HepG2 (cell line): ENCODE results near the gene ZNF155. TPM values are rescaled to one million over a fixed set of nuclear protein-coding genes. Genes with fewer than 3 reads are reported as not detected.

Source experiments
- AHR ChIP-seq: IDR thresholded peaks from 2 replicates; pipeline ENCODE4 v1.6.1; 2018; ENCODE audit warnings: missing genetic modification reagents, missing compliant biosample characterization
- CSRNP2 ChIP-seq: sonication (generic); formaldehyde crosslinking; conservative IDR thresholded peaks from 2 replicates; pipeline ENCODE4 v1.8.0; 2022; ENCODE audit warnings: low read depth, missing genetic modification reagents
- ETV5 ChIP-seq: IDR thresholded peaks from 2 replicates; pipeline ENCODE4 v1.6.1; 2018; ENCODE audit warnings: missing biosample characterization, missing genetic modification reagents, inconsistent platforms, borderline replicate concordance
- HCFC1 ChIP-seq: fragments of 150-350 bp; IDR thresholded peaks from 2 replicates; pipeline ENCODE4 v1.6.1; 2014; ENCODE audit warnings: low read depth, low read length
- HNRNPH1 ChIP-seq: fragments of 200-400 bp; formaldehyde crosslinking; optimal IDR thresholded peaks from 2 replicates; pipeline ENCODE3; 2017; ENCODE audit warnings: mild to moderate bottlenecking, low read depth, low read length
- KAT8 ChIP-seq: IDR thresholded peaks from 2 replicates; pipeline ENCODE4 v1.6.1; 2016; ENCODE audit warnings: missing genetic modification reagents, missing compliant biosample characterization
- KDM2A ChIP-seq: sonication (generic); formaldehyde crosslinking; IDR thresholded peaks from 2 replicates; pipeline ENCODE4 v1.4.0; 2020; ENCODE audit warnings: low read depth, missing genetic modification reagents, borderline replicate concordance
- KDM5A ChIP-seq: fragments of 200-600 bp; sonication (generic); IDR thresholded peaks from 2 replicates; pipeline ENCODE4 v1.7.0; 2018; ENCODE audit warnings: antibody characterized with exemption, mild to moderate bottlenecking, low read length, borderline replicate concordance
- KDM6A ChIP-seq: IDR thresholded peaks from 2 replicates; pipeline ENCODE4 v1.6.1; 2016; ENCODE audit warnings: low read depth
- KLF13 ChIP-seq: sonication (generic); formaldehyde crosslinking; IDR thresholded peaks from 2 replicates; pipeline ENCODE4 v1.4.0; 2020; ENCODE audit warnings: mild to moderate bottlenecking, missing genetic modification reagents
- NFKBIZ ChIP-seq: IDR thresholded peaks from 2 replicates; pipeline ENCODE4 v1.6.1; 2018; ENCODE audit warnings: missing genetic modification reagents, missing compliant biosample characterization
- NR2C2 ChIP-seq: sonication (generic); formaldehyde crosslinking; IDR thresholded peaks from 2 replicates; pipeline ENCODE4 v1.4.0; 2020; ENCODE audit warnings: missing genetic modification reagents, mild to moderate bottlenecking, moderate library complexity, borderline replicate concordance
- SAFB2 ChIP-seq: sonication (generic); formaldehyde crosslinking; IDR thresholded peaks from 2 replicates; pipeline ENCODE4 v1.5.1; 2020; ENCODE audit warnings: missing genetic modification reagents, low read depth, mild to moderate bottlenecking, borderline replicate concordance
- SATB2 ChIP-seq: sonication (generic); formaldehyde crosslinking; IDR thresholded peaks from 2 replicates; pipeline ENCODE4 v1.5.0; 2020; ENCODE audit warnings: missing genetic modification reagents
- TARDBP ChIP-seq: sonication (generic); formaldehyde crosslinking; IDR thresholded peaks from 2 replicates; pipeline ENCODE4 v1.8.0; 2022; ENCODE audit warnings: mild to moderate bottlenecking, missing genetic modification reagents
- ZBTB21 ChIP-seq: sonication (generic); formaldehyde crosslinking; IDR thresholded peaks from 2 replicates; pipeline ENCODE4 v1.4.0; 2020; ENCODE audit warnings: missing genetic modification reagents
- ZFP91 ChIP-seq: sonication (generic); formaldehyde crosslinking; IDR thresholded peaks from 2 replicates; pipeline ENCODE4 v1.9.0; 2022; ENCODE audit warnings: missing genetic modification reagents, mild to moderate bottlenecking, borderline replicate concordance
- ZMYM3 ChIP-seq: sonication (generic); formaldehyde crosslinking; IDR thresholded peaks from 2 replicates; pipeline ENCODE4 v1.5.1; 2020; ENCODE audit warnings: mild to moderate bottlenecking, missing genetic modification reagents
- ZNF24 ChIP-seq: fragments of 450-650 bp; IDR thresholded peaks from 2 replicates; pipeline ENCODE4 v1.6.1; 2017; ENCODE audit warnings: antibody characterized with exemption, mild to moderate bottlenecking
- ZNF326 ChIP-seq: sonication (generic); formaldehyde crosslinking; IDR thresholded peaks from 2 replicates; pipeline ENCODE4 v1.4.0; 2020; ENCODE audit warnings: missing genetic modification reagents, borderline replicate concordance
- ZNF563 ChIP-seq: sonication (generic); formaldehyde crosslinking; IDR thresholded peaks from 2 replicates; pipeline ENCODE4 v1.8.0; 2022; ENCODE audit warnings: mild to moderate bottlenecking, moderate library complexity, missing genetic modification reagents
- ZNF687 ChIP-seq: sonication (generic); formaldehyde crosslinking; IDR thresholded peaks from 2 replicates; pipeline ENCODE4 v1.5.1; 2020; ENCODE audit warnings: mild to moderate bottlenecking, missing genetic modification reagents, moderate library complexity
- ZNF782 ChIP-seq: sonication (generic); formaldehyde crosslinking; IDR thresholded peaks from 2 replicates; pipeline ENCODE4 v1.4.0; 2020; ENCODE audit warnings: missing genetic modification reagents, mild to moderate bottlenecking, borderline replicate concordance
- ZSCAN9 ChIP-seq: IDR thresholded peaks from 2 replicates; pipeline ENCODE4 v1.6.1; 2016; ENCODE audit warnings: borderline replicate concordance
- polyA plus RNA-seq, 8 experiments: library from polyadenylated mRNA; depleted of rRNA in 3 of 8; stranded (reverse) in 7 of 8; unstranded in 1 of 8; fragments of >200 nt; fragmentation: Illumina TruSeq in 4 of 8; extraction: Trizol in 4 of 8; gene quantifications; 2 replicates each; pipeline versions ENCODE4 v1.2.1 to v1.2.3, GENCODE V29; 2011 to 2016; ENCODE audit warnings: low read depth in 4 of 8, missing spikeins in 1 of 8, mixed read lengths in 1 of 8; ENCODE audit not compliant: insufficient read depth in 1 of 8
- total RNA-seq, 5 experiments: library from RNA; depleted of rRNA; stranded (reverse); fragments of >200 nt; fragmentation: Illumina TruSeq; extraction: Trizol; gene quantifications; 2 replicates each; pipeline ENCODE4 v1.2.3, GENCODE V29; 2016; ENCODE audit warnings: low read depth in 1 of 5

The ZNF155 gene
- total and polyA plus RNA-seq, 2 of the 13 experiments (the other 11 are each of a cell fraction or from before 2014, with no cell fraction given), result 2.5 to 3.6 TPM

- TF ChIP-seq ZBTB21 (CRISPR knock-in tag) (no peak), TARDBP (CRISPR knock-in tag) (no peak), ZNF782 (no peak), AHR (no peak), NFKBIZ (CRISPR knock-in tag) (no peak), ZNF24 (no peak), NR2C2 (CRISPR knock-in tag) (peak; percentile 81), KAT8 (CRISPR knock-in tag) (peak; percentile 56), SATB2 (no peak), ZFP91 (CRISPR knock-in tag) (peak; percentile 49; the same call in 1 of the 2 replicates), ETV5 (peak; percentile 27; the same call in 1 of the 2 replicates), ZNF326 (no peak), HCFC1 (peak; percentile 93), ZNF687 (peak; percentile 31; the same call in 1 of the 2 replicates), KDM5A (peak; percentile 44; the same call in 1 of the 2 replicates), KDM6A (CRISPR knock-in tag) (no peak), ZMYM3 (CRISPR knock-in tag) (no peak), ZSCAN9 (no peak), KLF13 (CRISPR knock-in tag) (no peak), KDM2A (CRISPR knock-in tag) (peak; percentile 41; the same call in 1 of the 2 replicates), HNRNPH1 (no peak), SAFB2 (CRISPR knock-in tag) (no peak), ZNF563 (CRISPR knock-in tag) (no peak), CSRNP2 (CRISPR knock-in tag) (no peak)
Observed at GRCh38 chr19:43983912-43984686, at the start of gene ZNF155 (continued).
